GM12878 (cell line): ENCODE measurements around the gene CTBP1. TPM values are rescaled to one million over a fixed set of nuclear protein-coding genes. Genes with fewer than 3 reads are reported as not detected.

Experiments
- ATAC-seq: fragments of 200-7000 bp; cut with Tn5 transposase; 3 replicates; pipeline ENCODE4 v1.9.1; 2020; ENCODE audit warnings: mild to moderate bottlenecking, moderate library complexity
- BruUV-seq: library from RNA; stranded (reverse); fragments of 400-500 nt; replicated peaks from 2 replicates; lab custom pipeline; 2021; lab: Mats Ljungman, UMichigan
- CTCF ChIA-PET: fragments of 300-600 bp; sonication (Branson Sonifier 250); formaldehyde crosslinking; extraction: SDS; loops from one replicate; lab custom pipeline; 2021; ENCODE audit warnings: inconsistent platforms; lab: Yijun Ruan, JAX
- POLR2A ChIA-PET: fragments of 350-600 bp; formaldehyde crosslinking; extraction: SDS; loops from one replicate; lab custom pipeline; 2021; ENCODE audit warnings: inconsistent platforms; lab: Charles Lee
- RAD21 ChIA-PET: fragments of 300-600 bp; sonication (Branson Sonifier 250); formaldehyde crosslinking; loops from one replicate; lab custom pipeline; 2023; ENCODE audit warnings: antibody characterized with exemption; ENCODE audit not compliant: unreplicated experiment; lab: Charles Lee
- SMC1A ChIA-PET: fragments of 300-600 bp; sonication (Branson Sonifier 250); formaldehyde crosslinking; loops from one replicate; lab custom pipeline; 2023; ENCODE audit not compliant: unreplicated experiment, uncharacterized antibody; lab: Charles Lee
- DNase-seq: peaks from one replicate; pipeline ENCODE4 v3.0.0-alpha.2; 2011; ENCODE audit warnings: low read depth, low spot score
- FAIRE-seq: peaks from 3 replicates; lab custom pipeline; 2011; peaks lifted over from hg19 to GRCh38; lab: Jason Lieb, UNC
- H2AFZ ChIP-seq: 2 replicates; pipeline ENCODE4 v1.6.0; 2011; ENCODE audit warnings: low read depth, low read length, control low read depth; ENCODE audit not compliant: control insufficient read depth
- H3K27ac ChIP-seq: 2 replicates; pipeline ENCODE4 v1.5.1; 2011; ENCODE audit warnings: control low read depth; ENCODE audit not compliant: control insufficient read depth, insufficient read depth
- H3K27me3 ChIP-seq, 2 experiments: replicated peaks in 1 of 2; 2 replicates each; pipeline versions ENCODE4 v1.6.0 to v1.6.1; 2011; ENCODE audit warnings: low read length in 1 of 2; ENCODE audit not compliant: control insufficient read depth in 2 of 2, insufficient read depth in 2 of 2
- H3K36me3 ChIP-seq, 2 experiments: 2 replicates each; pipeline ENCODE4 v1.5.1; 2011; ENCODE audit warnings: low read length in 1 of 2; ENCODE audit not compliant: control insufficient read depth in 2 of 2, insufficient read depth in 2 of 2
- H3K4me1 ChIP-seq: 2 replicates; pipeline ENCODE4 v1.6.1; 2011; ENCODE audit warnings: mild to moderate bottlenecking, low read length, moderate library complexity, mixed read lengths; ENCODE audit not compliant: control insufficient read depth, insufficient read depth
- H3K4me2 ChIP-seq: 2 replicates; pipeline ENCODE4 v1.6.0; 2011; ENCODE audit warnings: control low read depth; ENCODE audit not compliant: control insufficient read depth, insufficient read depth
- H3K4me3 ChIP-seq: fragments of 200-600 bp; sonication (generic); 2 replicates; pipeline ENCODE4 v1.5.1; 2016
- H3K79me2 ChIP-seq: 2 replicates; pipeline ENCODE4 v1.6.0; 2011; ENCODE audit warnings: low read length; ENCODE audit not compliant: control insufficient read depth, insufficient read depth
- H3K9ac ChIP-seq: 2 replicates; pipeline ENCODE4 v1.8.0; 2011; ENCODE audit warnings: low read length, control low read depth, mixed read lengths; ENCODE audit not compliant: control insufficient read depth, insufficient read depth
- H3K9me3 ChIP-seq: replicated peaks from 3 replicates; pipeline ENCODE4 v1.5.1; 2011; ENCODE audit warnings: mild to moderate bottlenecking, low read length; ENCODE audit not compliant: control insufficient read depth, insufficient read depth
- H4K20me1 ChIP-seq: 2 replicates; pipeline ENCODE4 v1.6.0; 2011; ENCODE audit not compliant: control insufficient read depth, insufficient read depth
- BACH1 ChIP-seq: fragments of 450-650 bp; IDR thresholded peaks from 2 replicates; pipeline ENCODE4 v1.6.1; 2017; ENCODE audit warnings: mild to moderate bottlenecking, borderline replicate concordance
- BHLHE40 ChIP-seq, 2 experiments: fragments of 450-650 bp in 1 of 2; IDR thresholded peaks; 2 replicates each; pipeline ENCODE4 v1.6.1; 2011 to 2017; ENCODE audit warnings: low read depth in 2 of 2, borderline replicate concordance in 1 of 2, improper control_type of control experiment in 1 of 2, low read length in 1 of 2, mild to moderate bottlenecking in 1 of 2
- CREM ChIP-seq: IDR thresholded peaks from 2 replicates; pipeline ENCODE4 v1.6.1; 2014; ENCODE audit warnings: antibody characterized with exemption, low read depth
- GABPA ChIP-seq: IDR thresholded peaks from 2 replicates; pipeline ENCODE4 v1.6.1; 2014; ENCODE audit warnings: antibody characterized with exemption, low read depth, mild to moderate bottlenecking, inconsistent platforms
- NFYA ChIP-seq: IDR thresholded peaks from 2 replicates; pipeline ENCODE4 v1.6.1; 2011; ENCODE audit warnings: low read depth, mild to moderate bottlenecking, low read length, improper control_type of control experiment, borderline replicate concordance
- NRF1 ChIP-seq: conservative IDR thresholded peaks from 2 replicates; pipeline ENCODE4 v1.6.1; 2011; ENCODE audit warnings: mild to moderate bottlenecking, low read depth, low read length, improper control_type of control experiment
- PAX8 ChIP-seq: fragments of 450-650 bp; IDR thresholded peaks from 2 replicates; pipeline ENCODE4 v1.6.1; 2017; ENCODE audit warnings: mild to moderate bottlenecking, moderate library complexity
- RUNX3 ChIP-seq: IDR thresholded peaks from 2 replicates; pipeline ENCODE4 v1.6.1; 2012; ENCODE audit warnings: low read length, inconsistent platforms
- SREBF1 ChIP-seq: IDR thresholded peaks from 2 replicates; pipeline ENCODE4 v1.6.1; 2012; ENCODE audit warnings: mild to moderate bottlenecking, low read length
- TAF1 ChIP-seq: IDR thresholded peaks from 2 replicates; pipeline ENCODE4 v1.6.1; 2011; ENCODE audit warnings: mild to moderate bottlenecking, low read depth, low read length, borderline replicate concordance
- ZBED1 ChIP-seq: IDR thresholded peaks from 2 replicates; pipeline ENCODE4 v1.6.1; 2016; ENCODE audit warnings: borderline replicate concordance
- ZNF207 ChIP-seq: fragments of 450-650 bp; IDR thresholded peaks from 2 replicates; pipeline ENCODE4 v1.6.1; 2014; ENCODE audit warnings: antibody characterized with exemption, mild to moderate bottlenecking, borderline replicate concordance
- whole genome bisulfite sequencing: methylation state at CpG from one replicate; pipeline ENCODE4 v1.1.6; 2016; ENCODE audit warnings: low lambda C conversion rate; ENCODE audit not compliant: insufficient replicate concordance, insufficient coverage; ENCODE audit errors: missing lambda C conversion rate; 5-methylcytosine and 5-hydroxymethylcytosine counted together
- in situ Hi-C: fragments of 300-500 bp; cut with MboI; formaldehyde crosslinking; loops from 9 replicates; pipeline ENCODE4 v1.14.3; 2018; ENCODE audit warnings: mixed read lengths
- intact Hi-C: fragments of 100-400 bp; cut with micrococcal nuclease; formaldehyde crosslinking; loops from one replicate; pipeline ENCODE4 v1.14.2; 2022; ENCODE audit not compliant: unreplicated experiment
- polyA plus RNA-seq, 11 experiments: library from polyadenylated mRNA; depleted of rRNA in 4 of 11; unstranded in 6 of 11; stranded (reverse) in 5 of 11; fragments of >200 nt; fragmentation: Nextera tagmentation in 4 of 11; fragmentation: Illumina TruSeq in 1 of 11; extraction: Ambion mirVana in 4 of 11; extraction: Trizol in 1 of 11; gene quantifications; 1 replicate in 1 of 11; 2 replicates in 10 of 11; pipeline versions ENCODE4 v1.2.1 to v1.2.3, GENCODE V29; 2011 to 2016; ENCODE audit warnings: inconsistent platforms in 2 of 11, missing spikeins in 2 of 11, low read depth in 1 of 11
- total RNA-seq, 4 experiments: library from RNA; depleted of rRNA in 3 of 4; stranded (reverse); fragments of >200 nt in 3 of 4; fragmentation: Illumina TruSeq in 1 of 4; extraction: Trizol in 1 of 4; gene quantifications; 2 replicates each; pipeline versions ENCODE4 v1.2.1 to v1.2.3, GENCODE V29; 2013 to 2021
- TF ChIP-seq, protein P1 (sequence below): IDR thresholded peaks from 2 replicates; pipeline ENCODE4 v1.6.1; 2011; ENCODE audit warnings: borderline replicate concordance, low read depth, mild to moderate bottlenecking, moderate library complexity, mixed read lengths, low read length; ENCODE audit not compliant: insufficient read depth; ENCODE audit errors: extremely low read length
- TF ChIP-seq, protein P2 (sequence below): IDR thresholded peaks from 2 replicates; pipeline ENCODE4 v1.6.1; 2011; ENCODE audit warnings: low read depth, low read length, improper control_type of control experiment, borderline replicate concordance

Gene CTBP1
- total and polyA plus RNA-seq, 10 of the 15 experiments (the other 5 are each of a cell fraction or from before 2014, with no cell fraction given): 7.4 to 182 (median 63.1) TPM

DNA sequence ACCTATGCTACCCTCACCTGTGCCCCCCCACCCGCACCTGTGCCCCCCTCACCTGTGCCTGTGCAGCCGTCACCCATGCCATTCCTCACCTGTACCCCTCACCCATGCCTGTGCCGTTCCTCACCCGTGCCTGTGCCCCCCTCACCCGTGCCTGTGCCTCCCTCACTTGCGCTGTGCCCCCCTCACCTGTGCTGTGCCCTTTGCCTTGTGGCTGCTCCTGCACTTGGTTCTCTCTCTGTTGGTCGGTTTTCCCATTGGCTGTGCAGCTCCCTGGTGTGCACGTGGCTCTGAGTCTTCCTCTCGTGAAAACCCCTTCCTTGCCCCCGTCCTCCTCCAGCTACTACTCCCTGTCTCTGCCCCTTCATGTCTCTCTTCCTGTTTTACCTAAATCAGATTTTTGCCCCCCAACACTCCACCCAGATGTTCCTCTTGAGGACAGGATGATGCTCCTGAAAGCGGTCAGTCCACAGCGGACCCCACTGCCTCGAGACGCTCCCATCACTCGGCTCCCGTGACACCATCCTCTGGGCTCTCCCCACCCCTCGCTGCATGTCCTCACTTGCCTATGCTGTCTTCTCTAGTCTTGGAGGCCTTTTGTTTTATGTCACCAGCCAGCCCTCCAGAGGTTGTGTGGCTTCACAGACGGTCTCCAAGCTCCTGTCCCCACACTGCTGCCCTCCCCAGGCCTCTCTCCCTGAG, 47.5 kb upstream of the CTBP1 start:
- Histone ChIP-seq H3K4me1 (peaks cover 15% of the 10 kb centered on the region), H3K9me3 (no peaks in the 10 kb centered on the region; the same call in 2 of the 3 replicates), H3K79me2 (peaks cover 44% of the 10 kb centered on the region), H3K9ac (no peak overlapping the region), H3K36me3 (peaks cover 13 to 15% of the 10 kb centered on the region in 2 experiments; a peak in 3 of 4 replicates), H4K20me1 (no peaks in the 10 kb centered on the region), H2AFZ (no peak overlapping the region), H3K4me2 (no peak overlapping the region), H3K4me3 (no peak overlapping the region), H3K27me3 (no peaks in the 10 kb centered on the region), H3K27ac (no peak overlapping the region)
- no peak for DNase-seq
- CTCF ChIA-PET: no interaction called here
- TF ChIP-seq ZNF207: no peak
- no peak for TF ChIP-seq NRF1
- TF ChIP-seq, protein P1, sequence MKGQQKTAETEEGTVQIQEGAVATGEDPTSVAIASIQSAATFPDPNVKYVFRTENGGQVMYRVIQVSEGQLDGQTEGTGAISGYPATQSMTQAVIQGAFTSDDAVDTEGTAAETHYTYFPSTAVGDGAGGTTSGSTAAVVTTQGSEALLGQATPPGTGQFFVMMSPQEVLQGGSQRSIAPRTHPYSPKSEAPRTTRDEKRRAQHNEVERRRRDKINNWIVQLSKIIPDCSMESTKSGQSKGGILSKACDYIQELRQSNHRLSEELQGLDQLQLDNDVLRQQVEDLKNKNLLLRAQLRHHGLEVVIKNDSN: no peak
- TF ChIP-seq, protein P2, sequence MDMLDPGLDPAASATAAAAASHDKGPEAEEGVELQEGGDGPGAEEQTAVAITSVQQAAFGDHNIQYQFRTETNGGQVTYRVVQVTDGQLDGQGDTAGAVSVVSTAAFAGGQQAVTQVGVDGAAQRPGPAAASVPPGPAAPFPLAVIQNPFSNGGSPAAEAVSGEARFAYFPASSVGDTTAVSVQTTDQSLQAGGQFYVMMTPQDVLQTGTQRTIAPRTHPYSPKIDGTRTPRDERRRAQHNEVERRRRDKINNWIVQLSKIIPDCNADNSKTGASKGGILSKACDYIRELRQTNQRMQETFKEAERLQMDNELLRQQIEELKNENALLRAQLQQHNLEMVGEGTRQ: no peak
- TF ChIP-seq RUNX3: no peak
- TF ChIP-seq NFYA: no peak
- TF ChIP-seq TAF1: no peak
- TF ChIP-seq ZBED1: no peak
- no peak for TF ChIP-seq SREBF1
- no peak for TF ChIP-seq BHLHE40 (IDR thresholded peaks at IDR 0.05; ENCODE audit: borderline replicate concordance in 1 of 2, low read depth in 2 of 2, low read length in 1 of 2)
- no peak for TF ChIP-seq CREM
- no peak for TF ChIP-seq PAX8
- TF ChIP-seq GABPA: no peak
- no peak for TF ChIP-seq BACH1
- no TSS peak for BruUV-seq
- SMC1A ChIA-PET: no interaction called here
- no peak for FAIRE-seq
- no peak for ATAC-seq
- RAD21 ChIA-PET: no interaction called here
- 85% methylated on average over 17 of the region's 18 CpGs for WGBS
- POLR2A ChIA-PET: no interaction called here
- in situ Hi-C loops (no loop called here), intact Hi-C loops (no loop called here)
